ENCODE results near the gene STX4.

GRCh38 chr16:31080756-31081419 is 47.5 kb downstream of the STX4 start:
- no peak for TF ChIP-seq CTCF (conservative IDR thresholded peaks at IDR 0.05)
- TF ChIP-seq EZH2 (IDR thresholded peaks at IDR 0.05; ENCODE audit: low read depth) = no peak
